GM12878 (cell line): ENCODE results near the gene EPB41L4A. TPM values are rescaled to one million over a fixed set of nuclear protein-coding genes. Genes with fewer than 3 reads are reported as not detected.

ENCODE experiments used
- ATF7 ChIP-seq: fragments of 450-650 bp; IDR thresholded peaks from 2 replicates; pipeline ENCODE4 v1.6.1; 2016; ENCODE audit warnings: low read depth, mild to moderate bottlenecking
- BRCA1 ChIP-seq: IDR thresholded peaks from 2 replicates; pipeline ENCODE4 v1.6.1; 2011; ENCODE audit warnings: low read depth, low read length, improper control_type of control experiment
- CHD2 ChIP-seq: IDR thresholded peaks from 2 replicates; pipeline ENCODE4 v1.6.1; 2011; ENCODE audit warnings: low read depth, low read length, improper control_type of control experiment, borderline replicate concordance
- ELK1 ChIP-seq: IDR thresholded peaks from 2 replicates; pipeline ENCODE4 v1.6.1; 2012; ENCODE audit warnings: low read depth, low read length, improper control_type of control experiment
- IKZF2 ChIP-seq, 2 experiments: fragments of 450-650 bp; IDR thresholded peaks; 2 replicates each; pipeline ENCODE4 v1.6.1; 2017; ENCODE audit warnings: mild to moderate bottlenecking in 2 of 2, moderate library complexity in 2 of 2
- JUNB ChIP-seq: IDR thresholded peaks from 2 replicates; pipeline ENCODE4 v1.6.1; 2016; ENCODE audit warnings: antibody characterized with exemption, mild to moderate bottlenecking
- JUND ChIP-seq: IDR thresholded peaks from 2 replicates; pipeline ENCODE4 v1.6.1; 2012; ENCODE audit warnings: low read depth, mild to moderate bottlenecking, low read length, improper control_type of control experiment, moderate library complexity
- PAX5 ChIP-seq: IDR thresholded peaks from 2 replicates; pipeline ENCODE4 v1.6.1; 2011; ENCODE audit warnings: low read depth, low read length, borderline replicate concordance
- POLR2AphosphoS5 ChIP-seq: IDR thresholded peaks from 2 replicates; pipeline ENCODE4 v1.6.1; 2011; ENCODE audit warnings: mild to moderate bottlenecking, low read length, inconsistent platforms
- RAD21 ChIP-seq: IDR thresholded peaks from 2 replicates; pipeline ENCODE4 v1.6.1; 2011; ENCODE audit warnings: mild to moderate bottlenecking, low read depth, low read length, moderate library complexity; ENCODE audit not compliant: insufficient read depth
- ZBTB40 ChIP-seq: fragments of 450-650 bp; IDR thresholded peaks from 2 replicates; pipeline ENCODE4 v1.6.1; 2016; ENCODE audit warnings: mild to moderate bottlenecking, moderate library complexity, borderline replicate concordance
- ZNF592 ChIP-seq: fragments of 450-650 bp; IDR thresholded peaks from 2 replicates; pipeline ENCODE4 v1.6.1; 2017; ENCODE audit warnings: mild to moderate bottlenecking, moderate library complexity
- ZNF687 ChIP-seq: fragments of 450-650 bp; IDR thresholded peaks from 2 replicates; pipeline ENCODE4 v1.6.1; 2017; ENCODE audit warnings: mild to moderate bottlenecking, moderate library complexity
- polyA plus RNA-seq, 11 experiments: library from polyadenylated mRNA; depleted of rRNA in 4 of 11; unstranded in 6 of 11; stranded (reverse) in 5 of 11; fragments of >200 nt; fragmentation: Nextera tagmentation in 4 of 11; fragmentation: Illumina TruSeq in 1 of 11; extraction: Ambion mirVana in 4 of 11; extraction: Trizol in 1 of 11; gene quantifications; 1 replicate in 1 of 11; 2 replicates in 10 of 11; pipeline versions ENCODE4 v1.2.1 to v1.2.3, GENCODE V29; 2011 to 2016; ENCODE audit warnings: inconsistent platforms in 2 of 11, missing spikeins in 2 of 11, low read depth in 1 of 11
- total RNA-seq, 4 experiments: library from RNA; depleted of rRNA in 3 of 4; stranded (reverse); fragments of >200 nt in 3 of 4; fragmentation: Illumina TruSeq in 1 of 4; extraction: Trizol in 1 of 4; gene quantifications; 2 replicates each; pipeline versions ENCODE4 v1.2.1 to v1.2.3, GENCODE V29; 2013 to 2021

Gene EPB41L4A
- total and polyA plus RNA-seq, 10 of the 15 experiments (the other 5 are each of a cell fraction or from before 2014, with no cell fraction given): 0.10 to 0.67 (median 0.30) TPM

GRCh38 chr5:112160652-112161391, 258.3 kb downstream of the EPB41L4A start (continued):
- TF ChIP-seq RAD21 (peak; percentile 42; the same call in 1 of the 2 replicates), JUNB (no peak), ATF7 (peak; percentile 99), BRCA1 (no peak), ZBTB40 (no peak), JUND (peak; percentile 100), ZNF592 (peak; percentile 73), IKZF2 (IDR thresholded peaks at IDR 0.05) (peak; percentile 59 to 78), PAX5 (peak; percentile 65; the same call in 1 of the 2 replicates), CHD2 (peak; percentile 75), POLR2AphosphoS5 (peak; percentile 99), ELK1 (peak; percentile 51; the same call in 1 of the 2 replicates), ZNF687 (peak; percentile 76; the same call in 1 of the 2 replicates)
